H1 (cell line): ENCODE measurements around the gene GOLGA2. TPM values are rescaled to one million over a fixed set of nuclear protein-coding genes. Genes with fewer than 3 reads are reported as not detected.

ENCODE experiments used
- CTCF ChIA-PET: fragments of 300-600 bp; sonication (Branson Sonifier 250); formaldehyde crosslinking; loops from one replicate; lab custom pipeline; 2021; ENCODE audit not compliant: partially characterized antibody; lab: Charles Lee
- POLR2A ChIA-PET: fragments of 300-600 bp; sonication (Branson Sonifier 250); formaldehyde crosslinking; loops from one replicate; lab custom pipeline; 2021; ENCODE audit warnings: inconsistent platforms; ENCODE audit not compliant: partially characterized antibody; lab: Charles Lee
- DNase-seq, 2 experiments: peaks; one replicate each; pipeline versions ENCODE4 v3.0.0 to v3.0.0-alpha.2; 2010 to 2022; ENCODE audit warnings: low spot score in 2 of 2, low read depth in 1 of 2, mixed read lengths in 1 of 2
- FAIRE-seq: peaks from 2 replicates; lab custom pipeline; 2011; peaks lifted over from hg19 to GRCh38; lab: Jason Lieb, UNC
- H2AFZ ChIP-seq: 2 replicates; pipeline ENCODE4 v1.8.1; 2012; ENCODE audit warnings: low read length, inconsistent platforms
- H2AK5ac ChIP-seq: 2 replicates; pipeline ENCODE4 v1.6.1; 2013; ENCODE audit warnings: low read depth, low read length
- H2BK120ac ChIP-seq: replicated peaks from 2 replicates; pipeline ENCODE3; 2013; ENCODE audit warnings: low read depth, low read length, inconsistent platforms
- H2BK12ac ChIP-seq: 2 replicates; pipeline ENCODE4 v1.6.1; 2013; ENCODE audit warnings: low read depth, low read length
- H2BK15ac ChIP-seq: 2 replicates; pipeline ENCODE4 v1.6.1; 2013; ENCODE audit warnings: low read length
- H2BK20ac ChIP-seq: 2 replicates; pipeline ENCODE4 v1.6.1; 2013; ENCODE audit warnings: low read length
- H2BK5ac ChIP-seq: 2 replicates; pipeline ENCODE4 v1.6.1; 2013; ENCODE audit warnings: low read depth, low read length
- H3K14ac ChIP-seq: 2 replicates; pipeline ENCODE4 v1.6.1; 2013; ENCODE audit warnings: inconsistent platforms; ENCODE audit not compliant: insufficient read length
- H3K18ac ChIP-seq: 2 replicates; pipeline ENCODE4 v1.6.1; 2013; ENCODE audit warnings: low read length; ENCODE audit errors: extremely low read depth
- H3K23ac ChIP-seq: 2 replicates; pipeline ENCODE4 v1.6.1; 2013; ENCODE audit warnings: inconsistent platforms; ENCODE audit not compliant: insufficient read length
- H3K23me2 ChIP-seq: 2 replicates; pipeline ENCODE4 v1.6.1; 2013; ENCODE audit warnings: low read depth, low read length
- H3K27ac ChIP-seq: 2 replicates; pipeline ENCODE4 v1.6.1; 2011; ENCODE audit warnings: low read depth, low read length, inconsistent platforms
- H3K27me3 ChIP-seq, 4 experiments: replicated peaks in 1 of 4; 1 replicate in 1 of 4; 2 replicates in 3 of 4; pipeline versions ENCODE4 v1.6.1 to v1.8.1; 2011 to 2013; ENCODE audit warnings: low read length in 3 of 4, mild to moderate bottlenecking in 3 of 4, inconsistent platforms in 2 of 4, mixed read lengths in 2 of 4, moderate library complexity in 1 of 4; ENCODE audit not compliant: control insufficient read depth in 3 of 4, insufficient read depth in 3 of 4; ENCODE audit errors: extremely low read depth in 1 of 4
- H3K36me3 ChIP-seq, 4 experiments: 2 replicates each; pipeline versions ENCODE4 v1.6.1 to v1.8.1; 2011 to 2013; ENCODE audit warnings: mild to moderate bottlenecking in 4 of 4, low read length in 3 of 4, moderate library complexity in 2 of 4, control low read depth in 1 of 4, inconsistent platforms in 1 of 4; ENCODE audit not compliant: insufficient read depth in 4 of 4, control insufficient read depth in 2 of 4
- H3K4ac ChIP-seq: replicated peaks from 2 replicates; pipeline ENCODE3; 2013; ENCODE audit warnings: low read length, low read depth, mixed read lengths, inconsistent platforms; ENCODE audit not compliant: insufficient read length
- H3K4me1 ChIP-seq, 4 experiments: replicated peaks in 1 of 4; 1 replicate in 1 of 4; 2 replicates in 3 of 4; pipeline versions ENCODE4 v1.6.1 to v1.8.1; 2011 to 2013; ENCODE audit warnings: low read length in 3 of 4, inconsistent platforms in 2 of 4, mixed read lengths in 1 of 4; ENCODE audit not compliant: insufficient read depth in 4 of 4, control insufficient read depth in 3 of 4
- H3K4me2 ChIP-seq, 2 experiments: 2 replicates each; pipeline versions ENCODE4 v1.6.1 to v1.8.1; 2011 to 2013; ENCODE audit warnings: low read depth in 2 of 2, low read length in 2 of 2, control low read depth in 1 of 2, inconsistent platforms in 1 of 2, mild to moderate bottlenecking in 1 of 2; ENCODE audit not compliant: insufficient read depth in 1 of 2
- H3K4me3 ChIP-seq, 4 experiments: fragments of 200-600, 300-600 bp in 1 of 4; sonication (generic), shearing (Covaris generic), sonication (Bioruptor Twin) in 1 of 4; 2 replicates each; pipeline versions ENCODE4 v1.5.1 to v1.8.1; 2011 to 2016; ENCODE audit warnings: low read length in 4 of 4, low read depth in 3 of 4, control low read depth in 2 of 4, inconsistent platforms in 2 of 4, mild to moderate bottlenecking in 2 of 4, mixed read lengths in 1 of 4, moderate library complexity in 1 of 4; ENCODE audit not compliant: insufficient read depth in 2 of 4; ENCODE audit errors: extremely low read depth in 1 of 4
- H3K56ac ChIP-seq: replicated peaks from 2 replicates; pipeline ENCODE3; 2013; ENCODE audit warnings: low read depth, mild to moderate bottlenecking, mixed read lengths, low read length, inconsistent platforms; ENCODE audit not compliant: insufficient read length
- H3K79me1 ChIP-seq: 2 replicates; pipeline ENCODE4 v1.6.1; 2013; ENCODE audit warnings: low read depth, low read length, control low read depth
- H3K79me2 ChIP-seq, 2 experiments: 2 replicates each; pipeline versions ENCODE4 v1.6.1 to v1.8.1; 2012 to 2013; ENCODE audit warnings: low read length in 2 of 2, mild to moderate bottlenecking in 2 of 2, inconsistent platforms in 1 of 2; ENCODE audit not compliant: insufficient read depth in 2 of 2, control insufficient read depth in 1 of 2
- H3K9ac ChIP-seq, 4 experiments: replicated peaks in 1 of 4; 1 replicate in 1 of 4; 2 replicates in 3 of 4; pipeline versions ENCODE4 v1.6.1 to v1.8.1; 2011 to 2013; ENCODE audit warnings: low read depth in 3 of 4, low read length in 3 of 4, control low read depth in 2 of 4, mild to moderate bottlenecking in 2 of 4, moderate library complexity in 2 of 4, inconsistent platforms in 1 of 4; ENCODE audit errors: extremely low read depth in 1 of 4
- H3K9me3 ChIP-seq, 2 experiments: 2 replicates each; pipeline versions ENCODE4 v1.6.1 to v1.8.1; 2012 to 2013; ENCODE audit warnings: mild to moderate bottlenecking in 2 of 2, moderate library complexity in 2 of 2, control low read depth in 1 of 2, inconsistent platforms in 1 of 2, low read depth in 1 of 2, low read length in 1 of 2, mixed read lengths in 1 of 2; ENCODE audit not compliant: insufficient read depth in 2 of 2
- H4K20me1 ChIP-seq, 2 experiments: replicated peaks in 1 of 2; 2 replicates each; pipeline versions ENCODE3 to v1.8.1; 2011 to 2013; ENCODE audit warnings: inconsistent platforms in 2 of 2, low read length in 2 of 2, mild to moderate bottlenecking in 1 of 2; ENCODE audit not compliant: insufficient read depth in 2 of 2, control insufficient read depth in 1 of 2
- H4K5ac ChIP-seq: 2 replicates; pipeline ENCODE4 v1.6.1; 2013; ENCODE audit warnings: low read length, low read depth, mixed read lengths, inconsistent platforms; ENCODE audit not compliant: insufficient read length
- H4K8ac ChIP-seq: 2 replicates; pipeline ENCODE4 v1.8.0; 2013; ENCODE audit warnings: mild to moderate bottlenecking, moderate library complexity, low read length, inconsistent platforms; ENCODE audit not compliant: insufficient read depth; ENCODE audit errors: extremely low read depth
- H4K91ac ChIP-seq: replicated peaks from 2 replicates; pipeline ENCODE3; 2013; ENCODE audit warnings: low read length, mixed read lengths, inconsistent platforms; ENCODE audit not compliant: insufficient read length
- CBX5 ChIP-seq: fragments of 300-800, 300-1000 bp; sonication (generic); IDR thresholded peaks from 2 replicates; pipeline ENCODE4 v1.7.1; 2016; ENCODE audit warnings: antibody characterized with exemption, low read length, low read depth
- POLR2A ChIP-seq, 2 experiments: IDR thresholded peaks; 1 replicate in 1 of 2; 2 replicates in 1 of 2; pipeline ENCODE4 v1.6.1; 2011; ENCODE audit warnings: low read depth in 2 of 2, low read length in 2 of 2, mild to moderate bottlenecking in 2 of 2; ENCODE audit errors: control extremely low read depth in 1 of 2
- WGBS, 2 experiments: shearing (Covaris generic) in 1 of 2; methylation state at CpG; one replicate each; pipeline versions ENCODE4 v1.1.6 to v1.1.7; 2013 to 2015; ENCODE audit warnings: low lambda C conversion rate in 2 of 2, mixed read lengths in 2 of 2, inconsistent platforms in 1 of 2, low coverage in 1 of 2, missing lambda C conversion rate in 1 of 2; ENCODE audit not compliant: insufficient replicate concordance in 2 of 2, insufficient coverage in 1 of 2, insufficient read length in 1 of 2; ENCODE audit errors: extremely low coverage in 1 of 2, missing lambda C conversion rate in 1 of 2; 5-methylcytosine and 5-hydroxymethylcytosine counted together
- polyA plus RNA-seq, 7 experiments: library from polyadenylated mRNA; depleted of rRNA in 3 of 7; stranded (reverse) in 5 of 7; unstranded in 2 of 7; fragments of >200 nt in 5 of 7; fragments of 200-250 nt in 2 of 7; gene quantifications; 1 replicate in 5 of 7; 2 replicates in 1 of 7; 4 replicates in 1 of 7; pipeline versions ENCODE4 v1.2.1 to v1.2.3, GENCODE V29; 2011 to 2013; ENCODE audit warnings: missing spikeins in 2 of 7, mixed read lengths in 2 of 7
- total RNA-seq: library from RNA; stranded (reverse); fragmentation: NEBNext Ultra II Directional; extraction: Animal tissue kit (Norgen Biotek cat#: 25700); gene quantifications from 2 replicates; pipeline ENCODE4 v1.2.1, GENCODE V29; 2021
- TF ChIP-seq, protein P1 (sequence below): IDR thresholded peaks from 2 replicates; pipeline ENCODE4 v1.6.1; 2012; ENCODE audit warnings: inconsistent platforms

Gene GOLGA2
- total and polyA plus RNA-seq, 2 of the 8 experiments (the other 6 are each of a cell fraction or from before 2014, with no cell fraction given) = 13.1 to 43.6 TPM

DNA sequence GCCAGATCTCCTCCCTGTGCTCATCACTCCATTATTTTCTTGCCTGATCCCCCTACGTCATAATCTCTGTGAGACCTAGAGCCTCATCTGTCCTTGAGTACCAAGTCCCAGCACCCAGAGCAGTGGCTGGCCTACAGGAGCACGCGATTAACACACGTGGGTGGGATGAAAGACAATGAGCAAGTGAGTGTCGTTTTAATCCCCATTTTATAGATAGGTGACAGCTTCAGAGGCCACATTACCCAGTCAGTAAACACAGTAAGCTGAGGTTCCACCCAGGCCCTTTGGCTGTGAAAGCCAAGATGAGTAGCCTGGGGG is 29.1 kb upstream of the GOLGA2 start:
- 84% methylated on average over 5 of the region's 5 CpGs; no CpG with 5 or more reads in 1 of the 2 experiments for WGBS, 2 experiments
- no peak for FAIRE-seq
- no peak overlapping the region for H3K56ac ChIP-seq
- H4K91ac ChIP-seq = no peak overlapping the region
- no peak overlapping the region for H3K27ac ChIP-seq
- H3K18ac ChIP-seq = no peak overlapping the region
- H3K4me1 ChIP-seq = no peaks in the 10 kb centered on the region
- no peak overlapping the region for H3K4ac ChIP-seq
- no peaks in the 10 kb centered on the region for H3K27me3 ChIP-seq
- H3K9ac ChIP-seq = no peak overlapping the region
- H3K36me3 ChIP-seq = peaks cover 6 to 16% (median 10%) of the 10 kb centered on the region in 4 experiments; a peak in 6 of 8 replicates
- no peak overlapping the region for H2BK12ac ChIP-seq
- H2BK15ac ChIP-seq = no peak overlapping the region
- H3K14ac ChIP-seq = no peak overlapping the region
- no peaks in the 10 kb centered on the region for H3K23me2 ChIP-seq
- no peak overlapping the region for H4K5ac ChIP-seq
- TF ChIP-seq, protein P1, sequence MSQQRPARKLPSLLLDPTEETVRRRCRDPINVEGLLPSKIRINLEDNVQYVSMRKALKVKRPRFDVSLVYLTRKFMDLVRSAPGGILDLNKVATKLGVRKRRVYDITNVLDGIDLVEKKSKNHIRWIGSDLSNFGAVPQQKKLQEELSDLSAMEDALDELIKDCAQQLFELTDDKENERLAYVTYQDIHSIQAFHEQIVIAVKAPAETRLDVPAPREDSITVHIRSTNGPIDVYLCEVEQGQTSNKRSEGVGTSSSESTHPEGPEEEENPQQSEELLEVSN = no peak
- 0 out of 3 replicates have a peak, but pooled peaks of 1 of the 2 experiments have one; percentile 17 for TF ChIP-seq POLR2A (IDR thresholded peaks at IDR 0.05; ENCODE audit: control extremely low read depth in 1 of 2, low read depth in 2 of 2, low read length in 2 of 2)
- TF ChIP-seq CBX5 = no peak
- TF ChIP-seq, all 59 proteins: peak for 1
- H2BK5ac ChIP-seq = no peak overlapping the region
- H3K79me1 ChIP-seq = no peaks in the 10 kb centered on the region
- no peak overlapping the region for H3K23ac ChIP-seq
- no peaks in the 10 kb centered on the region for H3K79me2 ChIP-seq
- no peak overlapping the region for H4K8ac ChIP-seq
- H2AK5ac ChIP-seq = no peak overlapping the region
- H4K20me1 ChIP-seq = peaks cover 0 to 2% of the 10 kb centered on the region in 2 experiments
- CTCF ChIA-PET = interaction anchor here (0.8 to 5.0 kb wide), 5 partner anchors 9 to 109 kb away, joined by 3 to 22 read pairs (median 5); no protein-coding TSS in a partner anchor
- no peak overlapping the region for H2AFZ ChIP-seq
- H3K9me3 ChIP-seq = no peaks in the 10 kb centered on the region
- no peak overlapping the region for H3K4me3 ChIP-seq
- no peak overlapping the region for H2BK20ac ChIP-seq
- POLR2A ChIA-PET = interaction anchor here (0.6 to 2.2 kb wide), 7 partner anchors 8 to 51 kb away, joined by 3 to 9 read pairs (median 3); partner anchors contain the start of gene SLC27A4
- no peak overlapping the region for H3K4me2 ChIP-seq
- no peak overlapping the region for H2BK120ac ChIP-seq
- DNase-seq = no peak
